ENCODE results near the gene AHR. TPM values are rescaled to one million over a fixed set of nuclear protein-coding genes. Genes with fewer than 3 reads are reported as not detected.
A peak's percentile ranks its signal among the peaks of the same experiment; 100 is the strongest.

Gene AHR
- total RNA-seq, 1 experiment from 2014 or later: 6.1 TPM

DNA sequence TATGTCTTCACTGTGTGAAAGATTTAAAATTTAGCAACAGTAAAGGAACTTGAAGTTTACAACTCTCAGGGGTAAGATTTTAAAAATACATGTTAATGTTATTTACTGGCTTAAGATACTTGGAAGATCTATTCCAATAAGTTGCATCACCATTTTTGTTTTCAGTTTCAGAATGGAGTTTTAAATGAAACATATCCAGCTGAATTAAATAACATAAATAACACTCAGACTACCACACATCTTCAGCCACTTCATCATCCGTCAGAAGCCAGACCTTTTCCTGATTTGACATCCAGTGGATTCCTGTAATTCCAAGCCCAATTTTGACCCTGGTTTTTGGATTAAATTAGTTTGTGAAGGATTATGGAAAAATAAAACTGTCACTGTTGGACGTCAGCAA, 44.3 kb downstream of the AHR start:
- Histone ChIP-seq H3T11ph (ENCODE audit: low read length) (no peak overlapping the region), H4K8ac (replicated peaks; ENCODE audit: insufficient read length, low read depth, low read length) (no peak overlapping the region), H4K20me1 (ENCODE audit: control insufficient read depth, insufficient read depth, insufficient read length) (no peaks in the 10 kb centered on the region), H3K23me2 (ENCODE audit: insufficient read length, low read depth, low read length, poor library complexity, severe bottlenecking) (no peaks in the 10 kb centered on the region), H3K79me2 (ENCODE audit: insufficient read depth, low read length) (no peaks in the 10 kb centered on the region), H2BK120ac (ENCODE audit: low read depth, low read length, poor library complexity, severe bottlenecking) (no peak overlapping the region), H2BK5ac (ENCODE audit: insufficient read length, low read length) (no peak overlapping the region), H4K91ac (ENCODE audit: insufficient read length, low read depth, low read length) (no peak overlapping the region), H3K9me3 (ENCODE audit: control insufficient read depth, low read depth, low read length) (no peaks in the 10 kb centered on the region), H3K4me1 (ENCODE audit: insufficient read depth, low read length) (no peaks in the 10 kb centered on the region; the same call in 1 of the 2 replicates), H2AFZ (ENCODE audit: low read length) (no peak overlapping the region), H3K23ac (ENCODE audit: insufficient read length, low read depth, low read length) (no peak overlapping the region), H4K5ac (ENCODE audit: insufficient read length, low read depth, low read length) (no peak overlapping the region), H2BK15ac (ENCODE audit: low read depth, low read length) (no peak overlapping the region), H3K27me3 (ENCODE audit: insufficient read depth, low read length) (no peaks in the 10 kb centered on the region), H3K56ac (ENCODE audit: insufficient read length, low read depth, low read length) (no peak overlapping the region), H2BK20ac (ENCODE audit: low read depth, low read length, poor library complexity, severe bottlenecking) (no peak overlapping the region), H3K14ac (ENCODE audit: insufficient read depth, low read length) (no peak overlapping the region), H2BK12ac (ENCODE audit: insufficient read length, low read depth, low read length) (no peak overlapping the region), H3K18ac (ENCODE audit: insufficient read length, low read depth, low read length) (no peak overlapping the region), H3K79me1 (ENCODE audit: insufficient read depth, low read depth, low read length, poor library complexity, severe bottlenecking) (no peaks in the 10 kb centered on the region), H3K4ac (ENCODE audit: low read depth, low read length) (no peak overlapping the region), H2AK5ac (ENCODE audit: insufficient read length, low read length) (no peak overlapping the region), H3K27ac (ENCODE audit: insufficient read length, low read depth, low read length) (no peak overlapping the region), H3K4me2 (ENCODE audit: insufficient read depth, insufficient read length, low read length) (no peak overlapping the region), H3K9ac (ENCODE audit: extremely low read depth, insufficient read length, low read length) (no peak overlapping the region)
- DNase-seq: no peak
- Mint-ChIP-seq H3K36me3 (ENCODE audit: insufficient read depth in 1 of 3, low read depth in 3 of 3) (peaks cover 7 to 19% (median 8%) of the 10 kb centered on the region in 3 experiments; a peak in 6 of 7 replicates), H3K27me3 (ENCODE audit: low read depth) (no peaks in the 10 kb centered on the region), H3K27ac (peak overlapping the region in 1 of 3 experiments; percentile 22; a peak in 3 of 7 replicates), H3K4me1 (peaks cover 19 to 22% of the 10 kb centered on the region in 2 experiments), H3K4me3 (no peak overlapping the region), H3K9me3 (no peaks in the 10 kb centered on the region)
- TF ChIP-seq, protein P1, sequence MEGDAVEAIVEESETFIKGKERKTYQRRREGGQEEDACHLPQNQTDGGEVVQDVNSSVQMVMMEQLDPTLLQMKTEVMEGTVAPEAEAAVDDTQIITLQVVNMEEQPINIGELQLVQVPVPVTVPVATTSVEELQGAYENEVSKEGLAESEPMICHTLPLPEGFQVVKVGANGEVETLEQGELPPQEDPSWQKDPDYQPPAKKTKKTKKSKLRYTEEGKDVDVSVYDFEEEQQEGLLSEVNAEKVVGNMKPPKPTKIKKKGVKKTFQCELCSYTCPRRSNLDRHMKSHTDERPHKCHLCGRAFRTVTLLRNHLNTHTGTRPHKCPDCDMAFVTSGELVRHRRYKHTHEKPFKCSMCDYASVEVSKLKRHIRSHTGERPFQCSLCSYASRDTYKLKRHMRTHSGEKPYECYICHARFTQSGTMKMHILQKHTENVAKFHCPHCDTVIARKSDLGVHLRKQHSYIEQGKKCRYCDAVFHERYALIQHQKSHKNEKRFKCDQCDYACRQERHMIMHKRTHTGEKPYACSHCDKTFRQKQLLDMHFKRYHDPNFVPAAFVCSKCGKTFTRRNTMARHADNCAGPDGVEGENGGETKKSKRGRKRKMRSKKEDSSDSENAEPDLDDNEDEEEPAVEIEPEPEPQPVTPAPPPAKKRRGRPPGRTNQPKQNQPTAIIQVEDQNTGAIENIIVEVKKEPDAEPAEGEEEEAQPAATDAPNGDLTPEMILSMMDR (conservative IDR thresholded peaks at IDR 0.05): no peak
- WGBS (ENCODE audit: extremely low coverage, insufficient read length, low lambda C conversion rate): no CpG with 5 or more reads among the region's 2 CpGs

Data from H9 (cell line).